DMS153 treated with DMSO at 0.1 percent for 48 hours (cell line): ENCODE measurements around the gene SNUPN.

Experiments used
- DNase-seq: peaks from one replicate; lab custom pipeline; 2025; ENCODE audit not compliant: unreplicated experiment; lab: John Stamatoyannopoulos, UW

SNUPN gene

DNA sequence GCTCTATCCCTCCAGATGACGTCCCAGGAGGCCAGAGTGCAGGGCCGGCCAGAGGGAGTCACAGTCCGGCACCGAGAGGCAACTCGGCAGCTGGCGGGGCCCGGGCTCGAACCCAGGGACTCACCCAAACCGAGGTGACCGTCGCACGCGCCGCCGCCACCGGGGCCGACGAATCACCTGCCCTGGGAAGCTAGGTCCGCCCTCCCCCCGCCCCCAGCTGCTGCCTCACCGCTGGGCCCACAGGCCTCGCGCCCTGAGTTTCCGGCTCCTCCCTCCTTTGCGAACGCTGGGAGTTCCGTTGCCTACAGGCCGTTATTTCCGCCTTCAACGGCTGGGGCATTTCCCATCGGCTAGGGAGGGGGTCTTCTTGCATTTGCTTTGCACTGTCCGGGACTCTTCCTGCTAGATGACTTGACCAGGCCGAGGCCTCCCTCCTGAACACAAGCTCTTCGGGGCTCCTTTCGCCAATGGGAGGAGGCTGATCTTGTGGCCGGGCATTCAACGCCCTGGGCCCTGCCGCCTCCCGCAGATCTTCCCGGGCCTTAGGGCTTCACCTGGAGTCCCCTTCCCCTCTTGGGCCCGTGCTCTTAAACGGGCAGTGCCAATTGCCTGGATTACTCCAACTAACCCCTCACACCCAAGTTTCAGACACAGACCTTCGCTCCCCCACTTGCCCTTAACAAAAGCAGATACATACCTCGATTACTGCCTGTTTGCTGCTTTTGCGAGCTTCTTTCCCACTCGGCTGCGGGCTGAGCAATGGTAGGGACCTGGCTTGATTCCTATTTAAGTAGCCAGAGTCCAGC is at the start of gene SNUPN:
TSS of gene SNUPN (minus strand) at position 184 of the 806 bp plus-strand sequence. CDS start 4,674 bp downstream, outside the sequence.
- peak; percentile 27 for DNase-seq

DNA sequence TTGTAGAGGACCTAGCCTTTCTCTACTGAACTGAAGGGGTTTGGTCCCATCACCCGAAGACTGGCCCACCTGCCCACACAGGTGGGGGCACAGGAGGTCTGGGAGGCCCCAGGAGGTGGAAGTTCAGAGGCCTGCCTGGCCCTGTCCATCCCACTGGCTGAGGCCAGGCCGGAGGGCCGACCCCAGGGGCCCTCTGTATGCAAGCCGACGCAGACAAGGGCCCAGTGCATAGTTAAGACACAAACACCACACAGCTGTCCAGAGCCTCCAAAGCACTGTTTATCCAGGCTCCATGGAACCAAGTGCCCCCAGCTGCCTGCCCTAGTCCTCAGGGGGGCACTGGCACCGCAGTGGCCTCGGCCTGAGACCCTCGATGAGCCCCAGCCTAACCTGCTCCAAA is 48.8 kb upstream of the SNUPN start:
- no peak for DNase-seq

DNA sequence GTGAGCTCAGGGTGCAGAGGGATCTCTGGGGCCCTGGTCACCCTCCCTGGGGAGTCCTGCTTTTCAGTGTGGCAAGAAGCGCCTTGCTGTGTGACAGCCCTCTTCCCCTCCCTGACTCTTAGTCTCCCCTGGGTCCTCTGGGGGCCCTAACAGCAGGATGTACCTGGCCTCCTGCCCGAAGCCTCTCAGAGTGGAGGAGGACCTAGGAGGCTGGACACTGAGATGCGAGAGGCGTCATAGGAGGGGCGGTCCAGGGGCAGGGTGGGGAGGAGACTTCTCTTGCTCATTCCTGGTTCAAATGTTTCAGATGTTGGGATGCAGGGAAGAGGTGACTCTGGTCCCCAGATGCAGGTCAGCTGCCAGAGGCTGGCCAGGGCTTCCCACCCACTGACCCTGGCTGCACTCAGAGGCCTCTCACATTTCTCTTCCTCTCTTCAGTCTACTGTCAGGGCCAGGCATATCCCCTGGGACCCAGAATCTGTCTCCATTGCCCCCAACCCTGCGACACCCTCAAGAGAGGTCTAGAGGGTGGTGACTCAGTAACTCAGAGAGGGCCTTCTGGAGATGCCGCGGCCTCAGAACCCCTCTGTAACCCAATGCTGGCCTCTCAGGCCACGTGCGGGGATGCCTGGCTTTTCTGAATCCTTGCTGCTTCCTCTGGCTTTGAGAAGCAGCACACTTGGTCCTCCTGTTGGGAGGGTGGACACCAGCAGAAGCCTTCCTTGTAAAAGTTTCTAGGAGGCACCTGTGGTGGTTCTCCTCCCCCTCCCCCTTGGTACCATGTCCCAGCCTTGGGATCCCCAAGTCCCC is 48.1 kb upstream of the SNUPN start:
- DNase-seq = no peak

DNA sequence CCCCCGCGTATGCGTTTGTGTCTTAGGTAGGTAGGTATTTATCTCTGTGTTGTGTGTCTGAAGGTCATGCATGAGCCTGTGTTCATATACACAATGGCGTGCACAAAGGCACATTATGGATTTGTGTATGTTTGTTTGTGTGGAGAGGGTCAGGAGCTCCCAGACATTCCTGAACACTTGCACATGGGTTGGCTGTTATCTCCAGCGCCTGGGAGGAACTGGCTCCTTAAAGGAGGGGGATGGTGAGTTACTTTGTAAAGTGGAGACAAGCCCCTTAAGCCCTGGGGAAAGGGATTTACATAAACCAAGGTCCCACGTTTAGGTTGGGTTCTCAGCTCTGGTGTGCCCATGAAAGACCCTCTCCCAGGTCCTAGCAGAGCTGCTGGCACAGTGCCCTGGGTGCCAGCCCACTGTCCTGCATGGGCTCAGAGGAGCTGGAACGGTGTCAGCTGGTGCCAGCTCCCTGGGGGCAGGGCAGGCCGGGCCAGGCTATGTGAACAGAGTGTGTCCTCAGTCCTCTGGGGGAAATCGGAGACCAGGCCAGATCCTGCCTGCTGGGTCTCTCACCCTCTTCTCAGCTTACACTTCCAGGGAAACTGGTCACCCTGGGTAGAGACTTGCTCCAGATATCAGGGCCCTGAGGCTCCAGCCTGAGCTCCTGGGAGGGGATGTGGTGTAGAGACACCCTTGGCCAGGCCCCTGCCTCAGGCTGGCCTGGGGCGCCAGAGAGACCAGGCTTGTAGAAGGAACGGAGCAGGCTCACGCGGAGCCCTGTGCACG is 47.3 kb upstream of the SNUPN start:
- DNase-seq = no peak

- no peak for DNase-seq
These were observed 46.4 kb upstream of the SNUPN start for GRCh38 chr15:75671730-75672602.

- no peak for DNase-seq
These were observed 44.3 kb upstream of the SNUPN start for GRCh38 chr15:75669879-75670212.

DNA sequence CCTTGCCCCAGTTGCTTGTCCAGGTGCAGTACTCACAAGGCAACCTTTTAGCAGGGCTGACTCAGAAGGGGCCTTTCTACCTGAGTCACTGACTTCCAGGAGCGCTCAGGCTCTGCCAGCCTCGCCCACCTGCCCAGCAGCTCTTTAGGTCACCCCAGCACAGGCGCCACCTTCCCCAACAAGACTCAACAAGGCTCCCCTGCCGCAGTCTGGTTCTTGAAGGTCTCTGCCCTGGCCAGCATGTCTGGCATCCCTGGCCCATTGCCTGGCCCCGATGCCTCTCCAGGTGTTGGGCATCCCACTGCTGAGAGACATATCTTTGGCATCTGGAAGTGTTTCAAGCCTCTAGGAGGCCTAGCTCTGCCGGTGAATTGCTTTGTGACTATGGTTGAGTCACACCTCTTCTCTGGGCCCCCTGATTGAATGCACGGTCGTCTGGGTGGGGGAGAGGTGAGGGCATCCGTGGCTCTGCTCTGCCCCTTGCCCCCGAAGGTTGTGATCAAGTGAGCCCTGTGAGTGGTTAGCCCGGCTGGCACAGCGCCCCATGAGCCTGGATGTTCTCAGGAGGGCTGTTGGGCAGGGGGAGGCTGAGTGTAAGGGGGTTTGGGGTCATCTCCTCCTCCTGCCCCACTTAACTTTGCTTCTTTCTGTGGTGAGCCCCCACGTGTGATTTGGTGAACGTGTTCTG is 43.8 kb upstream of the SNUPN start:
- no peak for DNase-seq

- no peak for DNase-seq
These were observed 41.4 kb upstream of the SNUPN start for GRCh38 chr15:75666823-75667501.

DNA sequence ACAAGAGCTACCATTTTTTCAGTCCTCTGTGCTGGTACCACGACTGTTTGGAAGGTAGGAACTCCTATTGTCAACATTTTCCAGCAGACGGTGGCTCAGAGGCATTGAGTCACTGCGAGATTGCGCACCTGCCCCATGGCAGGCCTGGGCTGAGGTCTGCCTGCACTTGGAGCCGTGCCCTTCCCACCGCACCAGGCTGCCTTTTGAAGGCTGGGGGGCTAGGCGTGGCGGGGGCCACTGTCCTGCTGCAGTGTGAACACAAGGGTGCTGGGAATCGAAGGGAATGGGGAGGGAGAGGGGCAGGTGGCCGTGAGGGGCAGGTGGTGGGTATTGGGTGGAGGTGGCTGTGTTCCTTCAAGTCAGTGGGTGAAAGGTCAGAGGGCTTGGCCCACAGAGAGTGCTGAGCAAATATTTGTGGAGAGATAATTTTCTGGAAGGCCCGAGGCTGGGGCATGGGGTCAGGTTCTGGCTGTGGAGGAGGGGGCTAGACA is 38.5 kb upstream of the SNUPN start:
- no peak for DNase-seq

GRCh38 chr15:75662823-75663519 is 37.4 kb upstream of the SNUPN start:
- DNase-seq = no peak

DNA sequence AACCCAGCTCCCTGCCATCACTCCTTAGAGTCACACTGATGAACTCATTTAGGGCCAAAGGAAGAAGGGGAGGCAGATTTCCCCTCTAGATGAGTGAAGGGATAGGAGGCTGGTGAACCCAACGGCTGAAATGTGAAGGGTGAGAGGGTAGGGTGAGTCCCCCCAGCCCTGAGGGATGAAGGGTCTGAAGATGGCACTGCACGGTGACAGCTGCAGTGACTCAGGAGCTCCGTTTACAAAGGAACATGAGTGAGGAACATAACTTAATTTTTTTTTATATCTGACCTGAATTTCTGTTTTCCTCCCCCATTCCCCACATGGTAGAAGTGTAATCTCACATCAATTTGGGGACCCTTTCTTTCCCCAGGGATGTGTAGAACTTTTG is 36.2 kb upstream of the SNUPN start:
- no peak for DNase-seq

- DNase-seq = no peak
These were observed 35.7 kb upstream of the SNUPN start for GRCh38 chr15:75661100-75661755.

- no peak for DNase-seq
These were observed 34.6 kb upstream of the SNUPN start for GRCh38 chr15:75659928-75660645.

DNA sequence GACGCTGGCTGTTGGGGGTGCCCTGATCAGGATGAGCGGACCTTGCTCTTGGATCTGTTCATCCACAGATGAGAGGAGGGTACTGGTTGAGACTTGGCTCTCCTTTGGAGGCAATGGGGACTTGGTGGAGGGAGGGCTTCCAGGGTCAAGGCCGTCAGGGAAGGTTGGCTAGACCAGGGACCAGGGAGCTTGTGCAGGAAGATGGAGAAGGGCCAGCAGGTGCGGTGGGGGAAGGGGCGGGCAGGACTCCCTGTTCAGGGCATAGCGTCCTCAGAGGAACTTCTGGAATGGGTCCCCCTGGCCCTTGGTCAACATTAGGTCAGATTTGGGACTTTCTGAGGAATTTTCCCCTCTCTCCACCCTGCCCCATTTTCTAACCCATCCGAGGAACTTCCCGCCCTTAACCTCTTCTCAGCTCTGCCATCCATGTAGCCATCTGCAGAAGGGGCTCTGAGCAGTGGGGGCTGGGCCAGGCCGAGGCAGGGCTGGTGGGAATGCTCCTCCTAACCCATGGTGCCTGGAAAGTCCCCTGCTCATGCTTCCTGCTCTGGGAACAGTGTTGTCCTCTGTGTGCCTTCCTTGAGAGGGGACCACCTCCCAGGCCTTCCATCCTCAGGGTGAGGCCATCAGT is 33.7 kb upstream of the SNUPN start:
- no peak for DNase-seq

GRCh38 chr15:75656813-75657212 is 31.3 kb upstream of the SNUPN start:
- DNase-seq = no peak

DNA sequence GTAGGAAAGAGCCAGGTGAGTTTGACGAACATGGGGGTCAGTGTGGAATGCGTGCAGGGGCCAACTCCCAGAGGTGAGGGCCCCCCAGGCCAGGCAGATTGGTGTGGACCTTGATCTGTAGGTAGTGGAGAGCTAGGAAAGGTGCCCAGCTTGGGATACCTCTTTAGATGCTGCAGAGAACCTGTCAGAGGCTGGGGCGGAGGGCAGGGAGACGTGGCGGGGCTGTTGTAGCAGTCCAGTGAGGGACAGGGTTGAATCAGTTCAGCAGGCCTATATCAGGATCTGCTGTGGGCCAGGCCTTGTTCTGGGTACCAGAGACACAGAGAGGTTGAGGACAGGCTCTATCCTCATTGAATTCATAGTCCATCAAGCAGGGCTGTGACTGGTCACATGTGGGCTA is 30.8 kb upstream of the SNUPN start:
- DNase-seq = no peak

GRCh38 chr15:75655931-75656330 is 30.4 kb upstream of the SNUPN start:
- DNase-seq = no peak
